ENCODE measurements around the gene USP54.

USP54 gene

DNA sequence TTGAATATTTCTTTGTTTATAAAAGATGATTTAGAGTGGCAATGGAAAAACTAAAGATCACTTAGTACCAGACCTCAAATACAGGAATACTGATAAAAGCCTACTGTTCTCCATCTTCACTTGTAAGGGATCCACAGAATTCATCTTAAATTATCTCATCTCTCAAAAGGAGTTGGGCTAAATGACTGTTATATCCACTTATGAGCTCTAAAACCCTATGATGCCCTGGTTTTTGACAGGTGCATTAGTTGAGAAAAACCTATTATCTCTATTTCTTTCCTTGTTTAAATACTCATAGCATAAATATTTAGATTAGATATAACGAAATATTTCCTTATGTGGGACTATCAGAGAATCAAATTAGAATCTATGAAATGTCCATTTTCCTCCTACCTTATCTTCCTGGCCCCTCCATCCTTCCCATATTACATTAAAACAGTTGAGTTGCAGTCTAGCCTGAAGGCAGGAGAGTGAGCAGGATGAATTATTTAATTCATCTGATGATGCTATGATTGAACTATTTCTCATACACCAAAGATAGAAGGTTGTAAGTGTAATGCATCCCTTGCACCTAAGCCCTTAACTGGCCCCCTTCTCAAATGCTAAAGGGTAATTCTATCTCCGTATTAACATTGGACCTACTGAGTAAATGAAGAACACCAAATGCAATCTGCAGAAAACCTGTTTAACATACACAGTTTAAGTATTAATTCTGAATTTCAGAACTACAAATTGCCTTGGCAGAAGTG, 125.0 kb downstream of the USP54 start:
- H3K27me3 ChIP-seq (ENCODE audit: control insufficient read depth, insufficient read depth, low read length) = no peaks in the 10 kb centered on the region
- no peaks in the 10 kb centered on the region for H3K9me3 ChIP-seq (ENCODE audit: control insufficient read depth, insufficient read depth, low read length)
- H3K4me3 ChIP-seq (ENCODE audit: low read depth, low read length) = no peak overlapping the region
- H3K36me3 ChIP-seq (ENCODE audit: control insufficient read depth, insufficient read depth, low read length) = peaks cover 65% of the 10 kb centered on the region
- no peak overlapping the region for H3K9ac ChIP-seq (ENCODE audit: low read depth, low read length)
- no peaks in the 10 kb centered on the region for H3K4me1 ChIP-seq (ENCODE audit: control insufficient read depth, insufficient read depth, low read length)
- no peak overlapping the region for H3K27ac ChIP-seq (ENCODE audit: low read depth, low read length)

GRCh38 chr10:73460897-73461296, 130.2 kb downstream of the USP54 start:
- H3K4me1 ChIP-seq (ENCODE audit: control insufficient read depth, insufficient read depth, low read length) = no peaks in the 10 kb centered on the region
- no peaks in the 10 kb centered on the region for H3K27me3 ChIP-seq (ENCODE audit: control insufficient read depth, insufficient read depth, low read length)
- H3K27ac ChIP-seq (ENCODE audit: low read depth, low read length) = no peak overlapping the region
- no peaks in the 10 kb centered on the region for H3K9me3 ChIP-seq (ENCODE audit: control insufficient read depth, insufficient read depth, low read length)
- H3K9ac ChIP-seq (ENCODE audit: low read depth, low read length) = no peak overlapping the region
- no peak overlapping the region for H3K4me3 ChIP-seq (ENCODE audit: low read depth, low read length)
- peaks cover 14% of the 10 kb centered on the region for H3K36me3 ChIP-seq (ENCODE audit: control insufficient read depth, insufficient read depth, low read length)

DNA sequence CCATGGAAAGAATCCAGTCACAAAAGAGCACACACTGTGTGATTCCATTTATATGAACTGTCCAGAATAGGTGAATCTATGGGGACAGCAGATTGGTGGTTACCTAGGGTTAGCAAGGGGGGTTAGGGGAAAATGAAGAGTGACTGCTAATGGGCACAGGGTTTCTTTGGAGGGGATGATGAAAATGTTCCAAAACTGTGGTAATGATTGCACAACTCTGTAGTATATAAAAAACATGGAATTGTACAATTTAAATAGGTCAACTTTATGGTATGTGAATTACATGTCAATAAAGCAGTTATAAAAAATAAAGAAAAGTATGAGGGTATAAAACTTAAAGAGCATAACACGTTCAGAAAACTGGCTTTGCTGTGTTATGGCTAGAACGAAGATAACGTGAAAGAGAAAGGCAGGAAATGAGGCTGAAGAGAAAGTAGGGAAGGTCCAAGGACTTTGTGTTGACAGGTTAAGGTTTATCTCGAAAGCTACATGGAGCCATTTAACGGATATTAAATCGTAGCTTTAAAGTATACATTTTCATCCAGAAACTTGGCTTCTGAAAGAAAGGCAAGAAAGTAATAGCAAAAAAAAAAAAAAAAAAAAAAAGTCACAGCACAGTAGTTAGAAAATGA, 131.3 kb downstream of the USP54 start:
- H3K9me3 ChIP-seq (ENCODE audit: control insufficient read depth, insufficient read depth, low read length) = no peaks in the 10 kb centered on the region
- no peak overlapping the region for H3K9ac ChIP-seq (ENCODE audit: low read depth, low read length)
- H3K27ac ChIP-seq (ENCODE audit: low read depth, low read length) = no peak overlapping the region
- peaks cover 3% of the 10 kb centered on the region; the same call in 1 of the 2 replicates for H3K36me3 ChIP-seq (ENCODE audit: control insufficient read depth, insufficient read depth, low read length)
- no peaks in the 10 kb centered on the region for H3K27me3 ChIP-seq (ENCODE audit: control insufficient read depth, insufficient read depth, low read length)
- H3K4me3 ChIP-seq (ENCODE audit: low read depth, low read length) = no peak overlapping the region
- no peaks in the 10 kb centered on the region for H3K4me1 ChIP-seq (ENCODE audit: control insufficient read depth, insufficient read depth, low read length)

- no peaks in the 10 kb centered on the region for H3K9me3 ChIP-seq (ENCODE audit: control insufficient read depth, insufficient read depth, low read length)
- no peak overlapping the region for H3K4me3 ChIP-seq (ENCODE audit: low read depth, low read length)
- no peak overlapping the region for H3K27ac ChIP-seq (ENCODE audit: low read depth, low read length)
- no peak overlapping the region for H3K9ac ChIP-seq (ENCODE audit: low read depth, low read length)
- peaks cover 6% of the 10 kb centered on the region; the same call in 1 of the 2 replicates for H3K36me3 ChIP-seq (ENCODE audit: control insufficient read depth, insufficient read depth, low read length)
- no peaks in the 10 kb centered on the region for H3K27me3 ChIP-seq (ENCODE audit: control insufficient read depth, insufficient read depth, low read length)
- no peaks in the 10 kb centered on the region for H3K4me1 ChIP-seq (ENCODE audit: control insufficient read depth, insufficient read depth, low read length)
These were observed 134.8 kb downstream of the USP54 start for GRCh38 chr10:73456187-73456890.

- H3K36me3 ChIP-seq (ENCODE audit: control insufficient read depth, insufficient read depth, low read length) = peaks cover 19% of the 10 kb centered on the region
- no peak overlapping the region for H3K27ac ChIP-seq (ENCODE audit: low read depth, low read length)
- no peak overlapping the region for H3K9ac ChIP-seq (ENCODE audit: low read depth, low read length)
- H3K9me3 ChIP-seq (ENCODE audit: control insufficient read depth, insufficient read depth, low read length) = no peaks in the 10 kb centered on the region
- no peak overlapping the region for H3K4me3 ChIP-seq (ENCODE audit: low read depth, low read length)
- no peaks in the 10 kb centered on the region for H3K27me3 ChIP-seq (ENCODE audit: control insufficient read depth, insufficient read depth, low read length)
- H3K4me1 ChIP-seq (ENCODE audit: control insufficient read depth, insufficient read depth, low read length) = no peaks in the 10 kb centered on the region
These were observed 142.0 kb downstream of the USP54 start for GRCh38 chr10:73449113-73449512.

GRCh38 chr10:73448384-73448783, 142.8 kb downstream of the USP54 start:
- H3K27me3 ChIP-seq (ENCODE audit: control insufficient read depth, insufficient read depth, low read length) = no peaks in the 10 kb centered on the region

More at GRCh38 chr10:73448384-73448783, 142.8 kb downstream of the USP54 start:
- Histone ChIP-seq H3K4me1 (ENCODE audit: control insufficient read depth, insufficient read depth, low read length) (no peaks in the 10 kb centered on the region), H3K9me3 (ENCODE audit: control insufficient read depth, insufficient read depth, low read length) (no peaks in the 10 kb centered on the region), H3K4me3 (ENCODE audit: low read depth, low read length) (no peak overlapping the region), H3K27ac (ENCODE audit: low read depth, low read length) (no peak overlapping the region), H3K36me3 (ENCODE audit: control insufficient read depth, insufficient read depth, low read length) (peaks cover 21% of the 10 kb centered on the region), H3K9ac (ENCODE audit: low read depth, low read length) (no peak overlapping the region)
